Measurements from ENCODE around the gene KRT15. TPM values are rescaled to one million over a fixed set of nuclear protein-coding genes. Genes with fewer than 3 reads are reported as not detected.

The KRT15 gene
- total and polyA plus RNA-seq, 4 donors = 15.2 to 51.7 (median 27.0) TPM

- no peak overlapping the region for H3K27ac ChIP-seq (ENCODE audit: low read depth in 1 of 2, low read length in 1 of 2)
- peak; percentile 27 to 62 (median 54) for DNase-seq
Measured at GRCh38 chr17:41535764-41536481, 17.2 kb upstream of the KRT15 start.

GRCh38 chr17:41534899-41535546 lies 16.3 kb upstream of the KRT15 start:
- Histone ChIP-seq H3K36me3 (ENCODE audit: control insufficient read depth in 4 of 4, insufficient read depth in 4 of 4, low read length in 4 of 4) (no peaks in the 10 kb centered on the region), H3K27me3 (ENCODE audit: control insufficient read depth in 3 of 3, insufficient read depth in 3 of 3, low read length in 2 of 3) (peaks cover 0 to 10% (median 6%) of the 10 kb centered on the region in 3 donors), H3K9ac (ENCODE audit: insufficient read depth in 1 of 2, low read length in 2 of 2) (no peak overlapping the region), H3K4me3 (no peak overlapping the region), H3K27ac (ENCODE audit: low read depth in 1 of 2, low read length in 1 of 2) (no peak overlapping the region), H3K9me3 (ENCODE audit: control insufficient read depth in 4 of 4, insufficient read depth in 3 of 4, low read length in 3 of 4) (peaks cover 0 to 2% (median 0%) of the 10 kb centered on the region in 4 donors), H3K4me1 (ENCODE audit: control insufficient read depth in 5 of 5, insufficient read depth in 5 of 5, low read length in 5 of 5) (peaks cover 0 to 2% (median 0%) of the 10 kb centered on the region in 5 donors)
- ATAC-seq (ENCODE audit: insufficient read depth, low FRiP score) (no peak), DNase-seq (no peak)
- no peak for TF ChIP-seq CTCF (IDR thresholded peaks at IDR 0.05; ENCODE audit: control extremely low read depth, extremely low read depth)
- WGBS, 2 donors = 70 to 72% methylated on average over 7 of the region's 7 CpGs

More at GRCh38 chr17:41535764-41536481, 17.2 kb upstream of the KRT15 start:
- Histone ChIP-seq H3K36me3 (ENCODE audit: control insufficient read depth in 4 of 4, insufficient read depth in 4 of 4, low read length in 4 of 4) (no peaks in the 10 kb centered on the region), H3K4me3 (no peak overlapping the region), H3K9ac (ENCODE audit: insufficient read depth in 1 of 2, low read length in 2 of 2) (no peak overlapping the region), H3K9me3 (ENCODE audit: control insufficient read depth in 4 of 4, insufficient read depth in 3 of 4, low read length in 3 of 4) (peaks cover 0 to 2% (median 0%) of the 10 kb centered on the region in 4 donors), H3K27me3 (ENCODE audit: control insufficient read depth in 3 of 3, insufficient read depth in 3 of 3, low read length in 2 of 3) (peaks cover 0 to 7% (median 2%) of the 10 kb centered on the region in 3 donors), H3K4me1 (ENCODE audit: control insufficient read depth in 5 of 5, insufficient read depth in 5 of 5, low read length in 5 of 5) (peaks cover 0 to 7% (median 0%) of the 10 kb centered on the region in 5 donors)
- no peak for ATAC-seq (ENCODE audit: insufficient read depth, low FRiP score)
- no peak for TF ChIP-seq CTCF (IDR thresholded peaks at IDR 0.05; ENCODE audit: control extremely low read depth, extremely low read depth)
- 56 to 71% methylated on average over 15 of the region's 15 CpGs for WGBS, 2 donors

- peaks cover 0 to 2% (median 0%) of the 10 kb centered on the region in 4 donors for H3K9me3 ChIP-seq (ENCODE audit: control insufficient read depth in 4 of 4, insufficient read depth in 3 of 4, low read length in 3 of 4)
- H3K9ac ChIP-seq (ENCODE audit: insufficient read depth in 1 of 2, low read length in 2 of 2) = no peak overlapping the region
- H3K4me1 ChIP-seq (ENCODE audit: control insufficient read depth in 5 of 5, insufficient read depth in 5 of 5, low read length in 5 of 5) = no peaks in the 10 kb centered on the region
- no peak for TF ChIP-seq CTCF (IDR thresholded peaks at IDR 0.05; ENCODE audit: control extremely low read depth, extremely low read depth)
- peaks cover 0 to 18% (median 14%) of the 10 kb centered on the region in 3 donors for H3K27me3 ChIP-seq (ENCODE audit: control insufficient read depth in 3 of 3, insufficient read depth in 3 of 3, low read length in 2 of 3)
- no peak for ATAC-seq (ENCODE audit: insufficient read depth, low FRiP score)
- DNase-seq = no peak
- 78% methylated on average over 7 of the region's 7 CpGs for WGBS, 2 donors
- H3K36me3 ChIP-seq (ENCODE audit: control insufficient read depth in 4 of 4, insufficient read depth in 4 of 4, low read length in 4 of 4) = no peaks in the 10 kb centered on the region
- H3K27ac ChIP-seq (ENCODE audit: low read depth in 1 of 2, low read length in 1 of 2) = no peak overlapping the region
- H3K4me3 ChIP-seq = no peak overlapping the region
Measured at GRCh38 chr17:41533613-41534012, 14.9 kb upstream of the KRT15 start.
